Prostate gland (tissue), 2 donors: ENCODE measurements around the gene LPCAT4. TPM values are rescaled to one million over a fixed set of nuclear protein-coding genes. Genes with fewer than 3 reads are reported as not detected.
"Not testable (repeated sequence)": the region's sequence is repeated elsewhere in the genome, so short reads cannot be mapped to it uniquely, and the experiment has no call there.

Experiments used
- DNase-seq: peaks from one replicate; pipeline ENCODE4 v3.0.0-alpha.2; 2019; ENCODE audit warnings: low spot score
- H3K27ac ChIP-seq, 2 donors: fragments of 200-600 bp; sonication (generic); 2 replicates each; pipeline ENCODE4 v1.5.1; 2017 to 2019
- H3K27me3 ChIP-seq: fragments of 200-600 bp; sonication (generic); replicated peaks from 2 replicates; pipeline ENCODE4 v1.5.1; 2019; ENCODE audit not compliant: insufficient read depth
- H3K36me3 ChIP-seq, 2 donors: fragments of 200-600 bp; sonication (generic); 1 replicate in 1 of 2; 2 replicates in 1 of 2; pipeline versions ENCODE4 v1.5.1 to v1.8.1; 2017 to 2019
- H3K4me1 ChIP-seq: fragments of 200-600 bp; sonication (generic); replicated peaks from 2 replicates; pipeline ENCODE4 v1.5.1; 2019
- H3K4me3 ChIP-seq, 2 donors: fragments of 200-600 bp; sonication (generic); 2 replicates each; pipeline ENCODE4 v1.5.1; 2017 to 2019
- H3K9me3 ChIP-seq: fragments of 200-600 bp; sonication (generic); 2 replicates; pipeline ENCODE4 v1.5.1; 2017
- CTCF ChIP-seq, 4 experiments: fragments of 200-600 bp in 2 of 4; fragments of 450-650 bp in 2 of 4; sonication (generic) in 2 of 4; IDR thresholded peaks; 1 replicate in 3 of 4; 2 replicates in 1 of 4; pipeline ENCODE4 v1.5.1; 2016 to 2019; ENCODE audit warnings: antibody characterized with exemption in 4 of 4, mild to moderate bottlenecking in 2 of 4, moderate library complexity in 2 of 4
- POLR2A ChIP-seq: fragments of 450-650 bp; IDR thresholded peaks from one replicate; pipeline ENCODE4 v1.6.1; 2016; ENCODE audit warnings: antibody characterized with exemption, mild to moderate bottlenecking
- POLR2AphosphoS5 ChIP-seq: sonication (generic); formaldehyde crosslinking; IDR thresholded peaks from one replicate; pipeline ENCODE4 v1.6.1; 2017; ENCODE audit warnings: antibody characterized with exemption
- WGBS: methylation state at CpG from one replicate; pipeline ENCODE4 v1.1.5; 2018; 5-methylcytosine and 5-hydroxymethylcytosine counted together
- intact Hi-C: fragments of 100-400 bp; cut with DNase I; formaldehyde crosslinking; loops from one replicate; pipeline ENCODE4 v1.14.2; 2022
- total RNA-seq, 2 donors: library from RNA; depleted of rRNA; stranded (reverse); fragments of >200 nt; gene quantifications; one replicate each; pipeline ENCODE4 v1.1.0, GENCODE V29; 2016

The LPCAT4 gene
- total RNA-seq, 2 donors from 2014 or later, result 12.5 to 13.1 TPM

GRCh38 chr15:34376856-34377255 lies 9.9 kb upstream of the LPCAT4 start:
- intact Hi-C loops, result no loop called here
- H3K4me1 ChIP-seq, result no peaks in the 10 kb centered on the region
- H3K36me3 ChIP-seq, result no peaks in the 10 kb centered on the region
- no peak overlapping the region for H3K4me3 ChIP-seq
- WGBS, result 96% methylated on average over 2 of the region's 2 CpGs
- TF ChIP-seq CTCF (IDR thresholded peaks at IDR 0.05) (no peak), POLR2AphosphoS5 (no peak), POLR2A (no peak)
- no peak overlapping the region for H3K27ac ChIP-seq
- no peaks in the 10 kb centered on the region for H3K27me3 ChIP-seq
- DNase-seq, result no peak
- no peaks in the 10 kb centered on the region for H3K9me3 ChIP-seq

- WGBS, result 87% methylated on average over 2 of the region's 2 CpGs
- H3K36me3 ChIP-seq, H3K4me3 ChIP-seq, H3K9me3 ChIP-seq, DNase-seq, intact Hi-C loops, H3K4me1 ChIP-seq, H3K27ac ChIP-seq, H3K27me3 ChIP-seq: not testable (repeated sequence)
These were observed 8.5 kb upstream of the LPCAT4 start for GRCh38 chr15:34375541-34375940.

- Histone ChIP-seq H3K9me3 (no peaks in the 10 kb centered on the region), H3K4me3 (no peak overlapping the region), H3K36me3 (no peaks in the 10 kb centered on the region), H3K27me3 (no peaks in the 10 kb centered on the region), H3K4me1 (no peaks in the 10 kb centered on the region), H3K27ac (no peak overlapping the region)
- WGBS, result 89% methylated on average over 2 of the region's 2 CpGs
- no peak for TF ChIP-seq POLR2A
- intact Hi-C loops, result no loop called here
- no peak for DNase-seq
These were observed 7.8 kb upstream of the LPCAT4 start for GRCh38 chr15:34374816-34375215.

GRCh38 chr15:34373951-34374350 lies 7.0 kb upstream of the LPCAT4 start:
- no peaks in the 10 kb centered on the region for H3K27me3 ChIP-seq
- 85% methylated on average over 8 of the region's 8 CpGs for WGBS
- TF ChIP-seq CTCF (IDR thresholded peaks at IDR 0.05) (no peak), POLR2A (no peak), POLR2AphosphoS5 (no peak)
- DNase-seq, result no peak
- no peaks in the 10 kb centered on the region for H3K9me3 ChIP-seq
- H3K4me3 ChIP-seq, result no peak overlapping the region
- no peak overlapping the region for H3K27ac ChIP-seq
- H3K36me3 ChIP-seq, result no peaks in the 10 kb centered on the region
- intact Hi-C loops, result no loop called here
- H3K4me1 ChIP-seq, result no peaks in the 10 kb centered on the region

GRCh38 chr15:34370643-34371042 lies 3.6 kb upstream of the LPCAT4 start:
- WGBS, result 39% methylated on average over 2 of the region's 2 CpGs
- Histone ChIP-seq H3K27me3 (no peaks in the 10 kb centered on the region), H3K4me1 (no peaks in the 10 kb centered on the region), H3K36me3 (no peaks in the 10 kb centered on the region), H3K4me3 (no peak overlapping the region), H3K9me3 (no peaks in the 10 kb centered on the region), H3K27ac (no peak overlapping the region)
- DNase-seq, result no peak
- TF ChIP-seq POLR2AphosphoS5 (no peak), POLR2A (no peak), CTCF (IDR thresholded peaks at IDR 0.05) (no peak)
- intact Hi-C loops, result no loop called here

- Histone ChIP-seq H3K4me3 (no peak overlapping the region), H3K27ac (no peak overlapping the region), H3K36me3 (no peaks in the 10 kb centered on the region), H3K4me1 (no peaks in the 10 kb centered on the region), H3K27me3 (no peaks in the 10 kb centered on the region), H3K9me3 (no peaks in the 10 kb centered on the region)
- 64% methylated on average over 2 of the region's 2 CpGs for WGBS
- intact Hi-C loops, result no loop called here
- DNase-seq, result no peak
- TF ChIP-seq CTCF (IDR thresholded peaks at IDR 0.05) (no peak), POLR2AphosphoS5 (no peak), POLR2A (no peak)
These were observed 3.1 kb upstream of the LPCAT4 start for GRCh38 chr15:34370129-34370528.
